OCI-LY1 (cell line): ENCODE results near the gene SEL1L2.

Experiments
- H2AFZ ChIP-seq: fragments of 200-600 bp; sonication (generic), shearing (Covaris generic); 2 replicates; pipeline ENCODE4 v1.6.0; 2014; ENCODE audit warnings: antibody characterized with exemption, mild to moderate bottlenecking, low read length
- H3F3A ChIP-seq: fragments of 200-600 bp; sonication (generic), shearing (Covaris generic); 2 replicates; pipeline ENCODE4 v1.6.0; 2014; ENCODE audit warnings: mild to moderate bottlenecking, antibody characterized with exemption, low read length, moderate library complexity; ENCODE audit not compliant: insufficient read depth
- H3K27ac ChIP-seq: fragments of 200-600 bp; sonication (generic); 2 replicates; pipeline ENCODE4 v1.5.1; 2014; ENCODE audit warnings: low read length, mixed run types, mild to moderate bottlenecking, low read depth; ENCODE audit not compliant: poor library complexity, severe bottlenecking
- H3K27me3 ChIP-seq: fragments of 200-600 bp; sonication (generic); 2 replicates; pipeline ENCODE4 v1.6.0; 2014; ENCODE audit warnings: antibody characterized with exemption, mild to moderate bottlenecking, low read length, moderate library complexity; ENCODE audit not compliant: insufficient read depth
- H3K36me3 ChIP-seq: fragments of 200-600 bp; sonication (generic); 2 replicates; pipeline ENCODE4 v1.6.1; 2014; ENCODE audit warnings: mild to moderate bottlenecking, antibody characterized with exemption, low read length, moderate library complexity, mixed read lengths; ENCODE audit not compliant: insufficient read depth
- H3K4me1 ChIP-seq: fragments of 200-600 bp; sonication (generic); 2 replicates; pipeline ENCODE4 v1.5.1; 2014; ENCODE audit warnings: mild to moderate bottlenecking, low read length, moderate library complexity; ENCODE audit not compliant: insufficient read depth, severe bottlenecking
- H3K4me2 ChIP-seq: fragments of 200-600 bp; sonication (generic), shearing (Covaris generic); 2 replicates; pipeline ENCODE4 v1.6.1; 2014; ENCODE audit warnings: low read length
- H3K4me3 ChIP-seq: fragments of 200-600 bp; sonication (generic); 2 replicates; pipeline ENCODE4 v1.5.1; 2014; ENCODE audit warnings: low read length, low read depth, mild to moderate bottlenecking, mixed read lengths; ENCODE audit not compliant: poor library complexity, severe bottlenecking
- H3K79me2 ChIP-seq: fragments of 200-600 bp; shearing (Covaris generic); 2 replicates; pipeline ENCODE4 v1.6.1; 2016; ENCODE audit warnings: mixed run types, low read length, mixed read lengths; ENCODE audit not compliant: insufficient read depth
- H3K9ac ChIP-seq: fragments of 200-600 bp; sonication (generic), shearing (Covaris generic); 2 replicates; pipeline ENCODE4 v1.6.1; 2014; ENCODE audit warnings: mild to moderate bottlenecking, low read length, mixed read lengths
- H3K9me2 ChIP-seq: fragments of 200-600 bp; sonication (generic), shearing (Covaris generic); 2 replicates; pipeline ENCODE4 v1.6.1; 2014; ENCODE audit warnings: low read depth, mild to moderate bottlenecking, low read length, mixed read lengths
- H3K9me3 ChIP-seq: fragments of 200-600 bp; shearing (Covaris generic); 2 replicates; pipeline ENCODE4 v1.6.1; 2014; ENCODE audit warnings: low read length, mixed read lengths
- H4K20me1 ChIP-seq: fragments of 200-600 bp; sonication (generic), shearing (Covaris generic); 2 replicates; pipeline ENCODE4 v1.6.0; 2016; ENCODE audit warnings: mild to moderate bottlenecking, low read length; ENCODE audit not compliant: insufficient read depth
- EZH2 ChIP-seq: fragments of 200-600 bp; sonication (generic), shearing (Covaris generic); IDR thresholded peaks from 2 replicates; pipeline ENCODE4 v1.8.0; 2017; ENCODE audit warnings: borderline replicate concordance, mixed run types, mild to moderate bottlenecking, antibody characterized with exemption, low read length, moderate library complexity, mixed read lengths
- TF ChIP-seq, protein P1 (sequence below): fragments of 200-600 bp; sonication (generic), shearing (Covaris generic); IDR thresholded peaks from 2 replicates; pipeline ENCODE4 v1.5.1; 2017; ENCODE audit warnings: mild to moderate bottlenecking, antibody characterized with exemption, low read length, moderate library complexity, mixed read lengths

SEL1L2 gene

DNA sequence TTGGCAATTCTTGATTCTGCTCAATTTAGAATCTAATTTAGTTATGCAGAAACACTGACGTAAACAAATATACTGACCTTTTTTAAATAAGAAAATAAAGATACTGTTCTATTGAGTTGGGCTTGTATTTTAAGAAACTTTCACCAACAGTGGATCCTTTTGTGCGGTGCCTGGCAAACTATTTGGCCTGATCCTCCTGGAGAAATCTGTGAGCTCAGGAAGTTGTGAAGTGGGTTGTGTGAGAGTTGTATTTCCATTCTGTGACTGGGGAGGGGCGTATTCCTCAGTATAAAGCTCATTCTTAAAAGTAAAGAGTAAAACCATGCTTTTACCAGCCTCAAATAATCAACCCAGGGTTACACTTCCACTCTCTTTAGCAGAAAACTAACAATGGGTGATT is 85.6 kb downstream of the SEL1L2 start:
- no peak overlapping the region for H3K9ac ChIP-seq
- H3K4me2 ChIP-seq, result no peak overlapping the region
- H3K36me3 ChIP-seq, result no peaks in the 10 kb centered on the region
- H3F3A ChIP-seq, result no peaks in the 10 kb centered on the region
- no peak overlapping the region for H2AFZ ChIP-seq
- H3K9me2 ChIP-seq, result no peaks in the 10 kb centered on the region
- H3K79me2 ChIP-seq, result no peaks in the 10 kb centered on the region
- H3K4me3 ChIP-seq, result no peak overlapping the region
- no peaks in the 10 kb centered on the region for H3K27me3 ChIP-seq
- H3K4me1 ChIP-seq, result no peaks in the 10 kb centered on the region
- no peak overlapping the region for H3K27ac ChIP-seq
- TF ChIP-seq, protein P1, sequence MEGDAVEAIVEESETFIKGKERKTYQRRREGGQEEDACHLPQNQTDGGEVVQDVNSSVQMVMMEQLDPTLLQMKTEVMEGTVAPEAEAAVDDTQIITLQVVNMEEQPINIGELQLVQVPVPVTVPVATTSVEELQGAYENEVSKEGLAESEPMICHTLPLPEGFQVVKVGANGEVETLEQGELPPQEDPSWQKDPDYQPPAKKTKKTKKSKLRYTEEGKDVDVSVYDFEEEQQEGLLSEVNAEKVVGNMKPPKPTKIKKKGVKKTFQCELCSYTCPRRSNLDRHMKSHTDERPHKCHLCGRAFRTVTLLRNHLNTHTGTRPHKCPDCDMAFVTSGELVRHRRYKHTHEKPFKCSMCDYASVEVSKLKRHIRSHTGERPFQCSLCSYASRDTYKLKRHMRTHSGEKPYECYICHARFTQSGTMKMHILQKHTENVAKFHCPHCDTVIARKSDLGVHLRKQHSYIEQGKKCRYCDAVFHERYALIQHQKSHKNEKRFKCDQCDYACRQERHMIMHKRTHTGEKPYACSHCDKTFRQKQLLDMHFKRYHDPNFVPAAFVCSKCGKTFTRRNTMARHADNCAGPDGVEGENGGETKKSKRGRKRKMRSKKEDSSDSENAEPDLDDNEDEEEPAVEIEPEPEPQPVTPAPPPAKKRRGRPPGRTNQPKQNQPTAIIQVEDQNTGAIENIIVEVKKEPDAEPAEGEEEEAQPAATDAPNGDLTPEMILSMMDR, result no peak
- TF ChIP-seq EZH2, result no peak
- no peaks in the 10 kb centered on the region for H4K20me1 ChIP-seq
- no peaks in the 10 kb centered on the region for H3K9me3 ChIP-seq

DNA sequence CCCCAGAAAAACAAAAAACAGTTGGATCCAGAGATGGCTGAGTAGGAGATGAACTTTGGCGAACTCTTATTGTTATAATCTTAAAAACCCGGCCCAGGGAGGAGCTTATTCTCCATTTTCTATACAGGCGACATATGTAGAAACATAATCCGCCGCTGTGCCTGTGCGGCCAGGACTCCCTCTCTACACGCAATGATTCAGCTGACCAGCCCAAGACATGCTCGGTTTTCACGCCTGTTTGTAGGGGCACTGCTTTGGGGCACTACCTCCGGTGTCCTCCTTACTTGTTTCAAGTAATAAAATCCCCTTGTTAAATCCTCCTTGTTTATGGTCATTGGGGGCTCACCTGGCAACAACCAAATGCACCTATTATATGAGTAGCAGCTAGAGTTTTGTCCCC is 89.9 kb downstream of the SEL1L2 start:
- H3K27ac ChIP-seq, result no peak overlapping the region
- TF ChIP-seq, protein P1, result no peak
- TF ChIP-seq EZH2, result no peak
- no peak overlapping the region for H2AFZ ChIP-seq
- H3K4me2 ChIP-seq, result no peak overlapping the region
- H3F3A ChIP-seq, result no peaks in the 10 kb centered on the region
- H3K9me3 ChIP-seq, result no peaks in the 10 kb centered on the region
- H3K9ac ChIP-seq, result no peak overlapping the region
- H3K36me3 ChIP-seq, result no peaks in the 10 kb centered on the region
- no peaks in the 10 kb centered on the region for H3K4me1 ChIP-seq
- H4K20me1 ChIP-seq, result no peaks in the 10 kb centered on the region
- H3K79me2 ChIP-seq, result no peaks in the 10 kb centered on the region
- H3K27me3 ChIP-seq, result no peaks in the 10 kb centered on the region
- no peak overlapping the region for H3K4me3 ChIP-seq
- no peaks in the 10 kb centered on the region for H3K9me2 ChIP-seq

DNA sequence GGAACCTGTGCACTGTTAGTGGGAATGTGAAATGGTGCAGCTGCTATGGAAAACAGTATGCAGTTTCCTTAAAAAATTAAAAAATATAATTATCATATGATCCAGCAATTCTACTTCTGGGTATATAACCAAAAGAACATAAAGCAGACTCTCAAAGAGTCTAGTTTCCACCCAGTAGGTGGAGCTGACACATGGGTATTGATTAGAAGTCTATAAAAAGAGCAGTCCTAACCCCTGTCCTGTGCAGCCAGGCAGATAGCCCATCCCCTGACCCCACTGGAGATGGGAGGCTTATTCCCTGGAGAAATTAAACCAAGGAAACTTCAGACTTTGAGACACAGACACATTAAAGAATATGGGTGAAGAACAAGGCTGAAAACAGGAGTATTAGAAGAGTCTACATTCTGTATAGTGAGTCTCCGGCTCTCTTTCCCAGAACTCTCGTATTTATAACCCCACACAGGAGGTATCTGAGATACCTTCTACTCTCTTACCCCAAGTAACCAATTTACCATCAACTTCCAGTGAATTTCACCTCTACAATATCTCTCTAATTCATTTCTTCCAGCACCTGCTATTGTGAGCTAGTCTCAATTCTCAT is 92.3 kb downstream of the SEL1L2 start:
- no peak overlapping the region for H3K4me2 ChIP-seq
- TF ChIP-seq, protein P1, result peak; percentile 8; the same call in 1 of the 2 replicates
- no peak for TF ChIP-seq EZH2

More for the DNA sequence above, 92.3 kb downstream of the SEL1L2 start:
- Histone ChIP-seq H3K9ac (no peak overlapping the region), H3K27me3 (no peaks in the 10 kb centered on the region), H3K27ac (no peak overlapping the region), H3K4me3 (no peak overlapping the region), H3K36me3 (no peaks in the 10 kb centered on the region), H3K9me2 (no peaks in the 10 kb centered on the region), H3K4me1 (no peaks in the 10 kb centered on the region), H2AFZ (no peak overlapping the region), H3K9me3 (no peaks in the 10 kb centered on the region), H3F3A (no peaks in the 10 kb centered on the region), H4K20me1 (no peaks in the 10 kb centered on the region), H3K79me2 (no peaks in the 10 kb centered on the region)
